GM19468 (cell line): Measurements from ENCODE around the gene PRLR.
"Not testable (repeated sequence)": the region's sequence is repeated elsewhere in the genome, so short reads cannot be mapped to it uniquely, and the experiment has no call there.

Source experiments
- ATAC-seq: cut with Tn5 transposase; IDR thresholded peaks from one replicate; pipeline ENCODE4 v1.9.1; 2021; ENCODE audit warnings: mild to moderate bottlenecking, moderate library complexity, moderate number of reproducible peaks; ENCODE audit not compliant: unreplicated experiment; ENCODE audit errors: extremely low read depth

The PRLR gene

DNA sequence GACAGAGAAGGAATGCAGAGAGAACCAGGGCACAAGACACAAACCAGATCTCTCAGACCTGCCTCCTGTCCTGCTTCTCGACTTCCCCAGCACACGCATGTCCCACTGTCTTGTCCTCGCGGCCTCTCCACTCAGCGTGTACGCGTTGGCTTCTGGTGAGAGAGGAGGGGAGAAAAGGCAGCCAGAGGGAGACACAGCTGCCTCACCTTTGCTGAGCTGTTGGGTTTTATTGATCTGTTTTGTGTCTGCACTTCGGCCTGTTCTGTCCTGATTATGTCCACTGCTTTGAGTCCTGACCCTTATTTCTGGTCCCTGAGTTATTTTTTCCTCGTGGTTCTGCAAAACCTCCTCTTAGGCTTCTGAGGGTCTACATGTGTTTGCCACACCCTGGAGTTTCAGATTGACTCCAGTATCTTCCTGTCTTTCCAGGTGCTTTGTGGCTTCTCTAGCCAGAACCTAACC, 95.0 kb downstream of the PRLR start:
- ATAC-seq: no peak

GRCh38 chr5:35134278-35135030, 95.8 kb downstream of the PRLR start:
- no peak for ATAC-seq

- ATAC-seq: no peak
Observed at GRCh38 chr5:35133186-35133585, 97.1 kb downstream of the PRLR start.

DNA sequence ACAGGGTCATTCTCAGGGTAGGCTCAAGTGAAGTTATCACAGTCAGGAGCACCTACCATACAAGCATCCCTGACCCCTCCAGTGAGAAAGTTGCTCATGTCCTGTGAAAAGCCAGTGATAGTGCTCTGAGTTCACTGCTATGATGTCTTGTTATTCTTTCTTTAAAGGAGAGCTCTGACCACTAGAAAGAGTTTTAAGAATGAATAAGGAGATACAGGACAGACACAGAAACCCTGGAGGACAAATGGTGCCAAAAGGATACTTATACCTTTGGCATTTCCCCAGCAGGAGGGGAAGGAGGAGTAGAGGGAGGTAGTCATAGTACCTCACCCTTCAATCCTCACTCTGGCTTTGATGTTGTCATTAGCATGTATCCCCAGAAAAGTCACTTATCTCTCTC, 98.6 kb downstream of the PRLR start:
- ATAC-seq: no peak

- ATAC-seq: no peak
Observed at GRCh38 chr5:35129921-35130485, 100.3 kb downstream of the PRLR start.

GRCh38 chr5:35129276-35129675, 101.0 kb downstream of the PRLR start:
- ATAC-seq: no peak

DNA sequence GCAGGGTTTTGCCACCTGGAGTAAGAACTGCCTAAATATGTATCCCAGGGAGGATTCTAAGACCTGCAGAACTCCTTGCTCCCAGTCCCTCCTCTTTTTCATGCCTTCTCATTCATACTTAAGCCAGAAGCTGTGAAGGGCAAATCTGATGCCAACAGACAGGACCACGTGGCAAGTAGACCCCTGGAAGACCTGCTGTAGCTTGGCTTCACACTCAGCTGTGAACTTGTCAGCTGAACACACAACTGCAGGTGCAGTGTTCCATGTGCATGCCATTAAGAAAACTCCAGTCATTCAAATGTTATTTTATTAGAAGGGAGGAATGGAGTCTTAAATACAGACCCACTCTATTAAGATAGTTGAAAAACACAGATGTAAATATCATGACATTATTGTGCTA, 103.3 kb downstream of the PRLR start:
- ATAC-seq: no peak

DNA sequence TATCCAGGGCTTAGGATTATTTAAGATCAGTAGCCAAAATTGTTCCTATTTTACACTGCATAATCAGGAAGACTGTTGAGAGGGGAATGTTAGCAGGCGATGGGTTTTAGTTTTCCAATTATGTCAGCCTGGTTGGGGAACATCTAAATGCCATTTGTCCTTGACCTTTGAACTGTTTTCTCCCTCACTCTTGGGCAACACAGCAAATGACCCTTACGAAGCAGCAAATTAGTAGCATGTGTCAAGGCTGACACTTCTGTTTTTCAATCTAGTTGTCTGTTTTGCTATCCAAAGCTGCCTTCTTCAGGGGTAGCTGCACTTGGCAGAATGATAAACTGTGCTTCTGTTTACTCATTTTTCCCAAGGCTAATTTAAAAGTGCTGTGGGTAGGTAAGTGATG, 104.5 kb downstream of the PRLR start:
- ATAC-seq: no peak

DNA sequence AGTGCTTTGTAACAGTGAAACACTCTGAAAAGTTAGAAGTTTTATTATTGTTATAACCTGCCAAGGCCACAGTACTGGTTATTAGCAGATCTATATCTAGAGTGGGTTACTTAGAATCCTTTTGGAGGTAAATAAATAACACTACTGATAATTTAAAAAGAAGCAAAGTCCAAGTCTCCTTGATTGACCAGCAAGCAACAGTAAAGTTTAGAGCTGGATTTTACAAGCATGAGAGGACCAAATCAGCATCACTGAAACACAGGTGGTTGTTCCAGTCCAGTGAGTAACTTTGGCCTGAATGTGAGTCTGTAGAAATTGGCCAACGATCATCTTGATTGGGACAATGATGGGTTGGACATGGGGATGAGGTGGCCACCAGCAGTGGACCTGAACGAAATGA, 105.4 kb downstream of the PRLR start:
- ATAC-seq: no peak

- no peak for ATAC-seq
Observed at GRCh38 chr5:35122819-35123218, 107.5 kb downstream of the PRLR start.

DNA sequence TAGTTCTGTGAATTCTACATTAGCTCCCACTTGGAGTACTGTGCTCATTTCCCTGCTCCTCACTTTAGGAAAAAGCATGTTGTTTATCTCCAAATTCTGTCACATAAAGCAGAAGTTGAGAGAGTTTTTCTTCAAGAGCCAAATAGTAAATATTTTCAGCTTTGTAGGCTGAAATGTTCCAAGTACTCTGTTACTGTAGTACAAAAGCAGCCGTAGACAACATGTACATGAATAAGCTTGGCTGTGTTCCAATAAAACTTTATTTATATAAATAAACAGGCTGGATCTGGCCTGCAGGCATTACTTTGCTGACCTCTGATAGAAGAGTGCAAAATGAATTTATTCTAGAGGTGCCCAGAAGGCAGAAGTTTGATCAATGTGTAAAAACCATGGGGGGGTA, 109.6 kb downstream of the PRLR start:
- ATAC-seq: no peak

- no peak for ATAC-seq
Observed at GRCh38 chr5:35117967-35118366, 112.3 kb downstream of the PRLR start.

GRCh38 chr5:35115920-35116319, 114.4 kb downstream of the PRLR start:
- ATAC-seq: no peak

GRCh38 chr5:35114698-35115097, 115.6 kb downstream of the PRLR start:
- no peak for ATAC-seq

- ATAC-seq: no peak
Observed at GRCh38 chr5:35112300-35112699, 118.0 kb downstream of the PRLR start.

DNA sequence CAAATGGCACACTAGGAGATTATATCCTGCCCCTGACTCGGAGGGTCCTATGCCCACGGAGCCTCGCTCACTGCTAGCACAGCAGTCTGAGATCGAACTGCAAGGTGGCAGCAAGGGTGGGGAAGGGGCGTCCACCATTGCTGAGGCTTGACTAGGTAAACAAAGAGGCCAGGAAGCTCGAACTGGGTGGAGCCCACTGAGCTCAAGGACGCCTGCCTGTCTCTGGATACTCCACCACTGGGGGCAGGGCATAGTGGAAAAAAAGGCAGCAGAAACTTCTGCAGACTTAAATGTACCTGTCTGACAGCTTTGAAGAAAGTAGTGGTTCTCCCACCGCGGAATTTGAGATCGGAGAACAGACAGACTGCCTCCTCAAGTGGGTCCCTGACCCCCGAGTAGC, 125.7 kb downstream of the PRLR start:
- ATAC-seq: not testable (repeated sequence)

DNA sequence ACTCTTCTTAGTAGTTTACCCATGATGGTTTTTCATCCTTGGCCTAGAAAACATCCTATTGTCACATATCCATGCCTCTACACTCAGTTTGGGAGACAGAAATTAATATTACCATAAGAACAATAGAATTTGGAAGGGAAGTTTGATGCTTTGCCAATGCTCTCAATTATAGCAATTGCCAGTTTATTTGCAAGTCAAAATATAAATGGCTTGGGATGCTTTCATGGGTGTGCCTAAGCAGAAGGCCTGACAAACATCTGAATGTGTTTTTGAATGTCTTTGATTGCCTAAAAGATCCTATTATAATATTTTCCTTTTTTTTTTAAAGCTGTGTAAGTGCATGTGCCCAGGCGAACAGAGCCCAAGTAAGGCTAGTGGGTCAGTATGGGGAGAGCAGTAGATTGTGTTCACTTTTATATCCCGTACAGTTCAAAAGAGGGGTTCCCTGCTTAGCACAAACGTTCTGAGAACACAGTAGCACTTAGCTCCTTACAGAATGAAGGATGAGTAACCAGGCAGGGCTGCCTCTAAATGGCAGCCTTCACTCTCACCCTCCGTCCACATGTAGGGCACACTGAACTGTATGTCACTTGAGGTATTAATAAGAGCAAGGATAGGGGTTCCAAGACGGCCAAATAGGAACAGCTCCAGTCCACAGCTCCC, 126.5 kb downstream of the PRLR start:
- no peak for ATAC-seq

- not testable (repeated sequence) for ATAC-seq
Observed at GRCh38 chr5:35101720-35102119, 128.6 kb downstream of the PRLR start.

DNA sequence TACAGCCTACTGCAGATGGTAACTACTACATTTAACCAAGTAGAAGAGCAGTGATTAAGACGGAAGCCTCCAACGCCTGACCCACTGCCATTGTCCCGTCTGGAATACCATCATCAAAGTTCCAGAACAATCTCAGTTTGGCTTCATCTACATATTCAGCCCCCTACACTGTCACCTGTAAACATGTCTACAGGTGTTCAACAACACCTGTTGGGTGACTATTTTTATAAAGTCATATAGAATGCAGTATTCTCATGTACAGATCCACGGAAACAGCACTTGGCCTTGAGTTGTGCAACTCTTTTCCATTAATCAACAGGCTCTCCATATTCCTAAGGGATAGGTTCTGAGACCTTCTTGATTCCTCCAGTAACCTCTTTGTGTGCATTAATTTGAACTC, 129.3 kb downstream of the PRLR start:
- ATAC-seq: no peak

DNA sequence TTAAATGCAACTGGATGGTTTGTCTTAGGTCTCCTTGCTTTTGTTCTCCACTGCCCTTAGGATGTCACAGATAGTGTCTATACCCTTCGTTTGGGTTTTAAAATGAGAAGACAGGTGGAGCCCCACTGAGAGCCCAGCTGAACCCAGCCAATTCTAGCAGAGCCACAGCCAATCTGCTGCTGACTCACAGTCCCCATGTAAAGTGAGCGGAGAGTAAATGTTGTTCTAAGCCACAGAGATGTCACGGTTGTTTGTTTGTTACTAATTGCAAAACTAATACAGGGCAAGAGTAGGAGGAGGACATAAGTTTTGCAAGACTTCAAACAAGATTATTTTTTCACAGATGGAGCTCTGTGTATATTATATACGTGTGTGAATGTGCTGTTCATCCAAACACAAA, 132.1 kb downstream of the PRLR start:
- no peak for ATAC-seq

- ATAC-seq: no peak
Observed at GRCh38 chr5:35096932-35097331, 133.4 kb downstream of the PRLR start.

GRCh38 chr5:35096216-35096615, 134.1 kb downstream of the PRLR start:
- no peak for ATAC-seq
